DMS153 treated with DMSO at 0.1 percent for 48 hours (cell line): ENCODE results near the gene PLOD3.

Source experiments
- DNase-seq: peaks from one replicate; lab custom pipeline; 2025; ENCODE audit not compliant: unreplicated experiment; lab: John Stamatoyannopoulos, UW

PLOD3 gene

GRCh38 chr7:101166909-101167644 lies 50.3 kb downstream of the PLOD3 start:
- no peak for DNase-seq

- no peak for DNase-seq
Observed at GRCh38 chr7:101166648-101166908, 50.8 kb downstream of the PLOD3 start.

GRCh38 chr7:101165958-101166647 lies 51.3 kb downstream of the PLOD3 start:
- no peak for DNase-seq

GRCh38 chr7:101165075-101165957 lies 52.1 kb downstream of the PLOD3 start, which contains the start of gene VGF:
Gene VGF (minus strand): TSS chr7:101165569. CDS start chr7:101164843, 726 bp downstream.
- peak; percentile 92 for DNase-seq

GRCh38 chr7:101164071-101164840 lies 53.1 kb downstream of the PLOD3 start:
- no peak for DNase-seq

- peak; percentile 58 for DNase-seq
Observed at GRCh38 chr7:101163279-101164070, 53.9 kb downstream of the PLOD3 start.

- DNase-seq: no peak
Observed at GRCh38 chr7:101162551-101163278, 54.7 kb downstream of the PLOD3 start.

GRCh38 chr7:101161692-101162471 lies 55.5 kb downstream of the PLOD3 start:
- no peak for DNase-seq

GRCh38 chr7:101160910-101161309 lies 56.5 kb downstream of the PLOD3 start:
- DNase-seq: no peak

- no peak for DNase-seq
Observed at GRCh38 chr7:101159696-101160674, 57.4 kb downstream of the PLOD3 start.

GRCh38 chr7:101156866-101157589 lies 60.4 kb downstream of the PLOD3 start:
- no peak for DNase-seq

- no peak for DNase-seq
Observed at GRCh38 chr7:101156277-101156676, 61.1 kb downstream of the PLOD3 start.
